WTC11 (cell line): ENCODE results near the gene MTX1. TPM values are rescaled to one million over a fixed set of nuclear protein-coding genes. Genes with fewer than 3 reads are reported as not detected.

Experiments
- ATAC-seq: fragments of 200-7000 bp; cut with Tn5 transposase; 2 replicates; pipeline ENCODE4 v1.10.0; 2021; ENCODE audit warnings: mild to moderate bottlenecking, moderate library complexity
- CTCF ChIA-PET: fragments of 300-600 bp; sonication (Branson Sonifier 250); formaldehyde crosslinking; loops from one replicate; lab custom pipeline; 2021; ENCODE audit warnings: antibody characterized with exemption; lab: Charles Lee
- POLR2A ChIA-PET: fragments of 350-600 bp; sonication (Branson Sonifier 250); formaldehyde crosslinking; loops from one replicate; lab custom pipeline; 2021; ENCODE audit warnings: antibody characterized with exemption; lab: Charles Lee
- DNase-seq: peaks from one replicate; pipeline ENCODE4 v3.0.0; 2021; ENCODE audit warnings: low spot score
- H3K27ac Mint-ChIP-seq: 2 replicates; pipeline ENCODE4 v1.8.0; 2021; ENCODE audit warnings: mixed read lengths
- H3K27me3 Mint-ChIP-seq: 2 replicates; pipeline ENCODE4 v1.8.0; 2021; ENCODE audit warnings: low read depth, mild to moderate bottlenecking, moderate library complexity, mixed read lengths
- H3K36me3 Mint-ChIP-seq: 2 replicates; pipeline ENCODE4 v1.8.0; 2021; ENCODE audit warnings: mixed read lengths
- H3K4me1 Mint-ChIP-seq: 2 replicates; pipeline ENCODE4 v1.8.0; 2022; ENCODE audit warnings: mixed read lengths
- H3K4me3 Mint-ChIP-seq: 2 replicates; pipeline ENCODE4 v1.8.0; 2021; ENCODE audit warnings: mild to moderate bottlenecking, moderate library complexity, mixed read lengths
- H3K9me3 Mint-ChIP-seq: 2 replicates; pipeline ENCODE4 v1.8.0; 2021; ENCODE audit warnings: mixed read lengths
- ATF2 ChIP-seq: sonication (generic); formaldehyde crosslinking; IDR thresholded peaks from 2 replicates; pipeline ENCODE4 v1.8.1; 2022; ENCODE audit warnings: low read depth, missing genetic modification reagents, borderline replicate concordance
- MLX ChIP-seq: sonication (generic); formaldehyde crosslinking; IDR thresholded peaks from 2 replicates; pipeline ENCODE4 v1.8.1; 2023; ENCODE audit warnings: mild to moderate bottlenecking, missing genetic modification reagents, moderate library complexity
- MXD4 ChIP-seq: fragments of 250-450 bp; sonication (Bioruptor Pico); IDR thresholded peaks from 2 replicates; pipeline ENCODE4 v1.8.0; 2021; ENCODE audit warnings: mild to moderate bottlenecking, moderate library complexity, borderline replicate concordance
- NFATC4 ChIP-seq: fragments of 250-450 bp; sonication (Bioruptor Pico); IDR thresholded peaks from 2 replicates; pipeline ENCODE4 v1.9.0; 2021; ENCODE audit warnings: mild to moderate bottlenecking
- NR2C2 ChIP-seq: sonication (generic); formaldehyde crosslinking; IDR thresholded peaks from 2 replicates; pipeline ENCODE4 v1.8.0; 2022; ENCODE audit warnings: mild to moderate bottlenecking, missing genetic modification reagents
- RORB ChIP-seq: fragments of 250-450 bp; sonication (Bioruptor Pico); IDR thresholded peaks from 2 replicates; pipeline ENCODE4 v1.9.0; 2021; ENCODE audit warnings: mild to moderate bottlenecking
- SOX15 ChIP-seq: fragments of 250-450 bp; sonication (Bioruptor Pico); IDR thresholded peaks from 2 replicates; pipeline ENCODE4 v1.9.0; 2021; ENCODE audit warnings: mild to moderate bottlenecking
- TEAD1 ChIP-seq: sonication (generic); formaldehyde crosslinking; IDR thresholded peaks from 2 replicates; pipeline ENCODE4 v1.8.0; 2022; ENCODE audit warnings: mild to moderate bottlenecking, missing genetic modification reagents
- TEAD4 ChIP-seq: sonication (generic); formaldehyde crosslinking; IDR thresholded peaks from 2 replicates; pipeline ENCODE4 v1.8.0; 2022; ENCODE audit warnings: mild to moderate bottlenecking, missing genetic modification reagents
- ZBTB21 ChIP-seq: sonication (generic); formaldehyde crosslinking; IDR thresholded peaks from 2 replicates; pipeline ENCODE4 v1.8.1; 2023; ENCODE audit warnings: mild to moderate bottlenecking, missing genetic modification reagents, borderline replicate concordance
- ZNF416 ChIP-seq: fragments of 250-450 bp; sonication (Bioruptor Pico); IDR thresholded peaks from 2 replicates; pipeline ENCODE4 v1.9.0; 2021; ENCODE audit warnings: mild to moderate bottlenecking, inconsistent platforms
- total RNA-seq: library from RNA; stranded (reverse); gene quantifications from 3 replicates; pipeline ENCODE4 v1.2.3, GENCODE V29; 2021
- TF ChIP-seq, protein P1 (sequence below): fragments of 250-450 bp; sonication (Bioruptor Pico); conservative IDR thresholded peaks from 2 replicates; pipeline ENCODE4 v1.9.0; 2021; ENCODE audit warnings: mild to moderate bottlenecking
- TF ChIP-seq, protein P2 (sequence below): sonication (generic); formaldehyde crosslinking; IDR thresholded peaks from 2 replicates; pipeline ENCODE4 v1.8.0; 2022; ENCODE audit warnings: missing genetic modification reagents
- TF ChIP-seq, protein P3 (sequence below): sonication (generic); formaldehyde crosslinking; IDR thresholded peaks from 2 replicates; pipeline ENCODE4 v1.8.1; 2023; ENCODE audit warnings: mild to moderate bottlenecking, moderate library complexity, missing genetic modification reagents
- TF ChIP-seq, protein P4 (sequence below): sonication (generic); formaldehyde crosslinking; IDR thresholded peaks from 2 replicates; pipeline ENCODE4 v1.8.0; 2022; ENCODE audit warnings: mild to moderate bottlenecking, missing genetic modification reagents

The MTX1 gene
- total RNA-seq, 1 experiment from 2014 or later = 62.8 TPM

- Mint-ChIP-seq H3K9me3 (no peaks in the 10 kb centered on the region), H3K27ac (no peak overlapping the region; the same call in none of the 2 replicates), H3K36me3 (peaks cover 16% of the 10 kb centered on the region), H3K27me3 (no peaks in the 10 kb centered on the region), H3K4me3 (peak overlapping the region; percentile 80), H3K4me1 (peaks cover 23% of the 10 kb centered on the region)
- ChIA-PET POLR2A (interaction anchor here (1.2 kb wide), 1 partner anchor 19 kb away, joined by 3 read pairs; the partner anchor contains the start of gene CLK2), CTCF (interaction anchor here (4.8 kb wide), 1 partner anchor 71 kb away, joined by 204 read pairs; the partner anchor contains the start of gene RUSC1)
- no peak for TF ChIP-seq NR2C2 (CRISPR knock-in tag)
- no peak for ATAC-seq
- DNase-seq = no peak
Observed at GRCh38 chr1:155253797-155254196, 45.3 kb downstream of the MTX1 start.

- Mint-ChIP-seq H3K27me3 (no peaks in the 10 kb centered on the region), H3K4me1 (peaks cover 23% of the 10 kb centered on the region), H3K9me3 (no peaks in the 10 kb centered on the region), H3K27ac (no peak overlapping the region), H3K4me3 (peak overlapping the region; percentile 80), H3K36me3 (peaks cover 16% of the 10 kb centered on the region)
- TF ChIP-seq, protein P1, sequence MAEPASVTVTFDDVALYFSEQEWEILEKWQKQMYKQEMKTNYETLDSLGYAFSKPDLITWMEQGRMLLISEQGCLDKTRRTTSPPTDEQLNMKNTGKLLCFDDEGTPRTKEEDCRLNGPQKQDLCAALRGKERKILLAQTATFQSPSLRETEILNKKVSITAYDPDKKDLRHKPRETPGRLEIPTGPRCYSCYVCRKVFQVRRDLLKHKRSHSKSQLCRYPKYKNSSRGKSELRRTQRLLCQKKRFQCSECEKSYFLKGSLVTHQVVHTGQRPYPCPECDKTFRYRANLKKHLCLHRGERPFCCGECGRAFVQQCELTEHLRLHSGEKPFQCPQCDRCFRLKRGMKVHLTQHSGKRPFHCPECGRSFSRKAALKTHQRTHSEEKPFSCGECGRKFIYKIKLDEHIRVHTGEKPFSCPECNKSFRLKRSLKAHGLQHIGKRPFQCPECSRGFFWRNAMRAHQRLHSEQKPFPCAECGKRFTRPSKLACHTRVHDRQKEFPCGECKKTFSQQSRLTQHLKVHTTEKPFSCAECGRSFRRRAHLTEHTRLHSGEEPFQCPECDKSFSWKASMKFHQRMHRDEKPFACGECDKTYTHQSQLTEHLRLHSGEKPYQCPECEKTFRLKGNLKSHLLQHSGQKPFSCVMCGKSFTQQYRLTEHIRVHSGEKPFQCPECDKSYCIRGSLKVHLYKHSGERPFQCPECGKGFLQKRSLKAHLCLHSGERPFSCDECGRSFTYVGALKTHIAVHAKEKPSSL (CRISPR knock-in tag) = no peak
- TF ChIP-seq TEAD4 (CRISPR knock-in tag) (no peak), RORB (CRISPR knock-in tag) (no peak), MXD4 (no peak), ZNF416 (CRISPR knock-in tag) (no peak), NFATC4 (CRISPR knock-in tag) (no peak), SOX15 (CRISPR knock-in tag) (no peak), MLX (CRISPR knock-in tag) (no peak), TEAD1 (CRISPR knock-in tag) (no peak)
- TF ChIP-seq, protein P2, sequence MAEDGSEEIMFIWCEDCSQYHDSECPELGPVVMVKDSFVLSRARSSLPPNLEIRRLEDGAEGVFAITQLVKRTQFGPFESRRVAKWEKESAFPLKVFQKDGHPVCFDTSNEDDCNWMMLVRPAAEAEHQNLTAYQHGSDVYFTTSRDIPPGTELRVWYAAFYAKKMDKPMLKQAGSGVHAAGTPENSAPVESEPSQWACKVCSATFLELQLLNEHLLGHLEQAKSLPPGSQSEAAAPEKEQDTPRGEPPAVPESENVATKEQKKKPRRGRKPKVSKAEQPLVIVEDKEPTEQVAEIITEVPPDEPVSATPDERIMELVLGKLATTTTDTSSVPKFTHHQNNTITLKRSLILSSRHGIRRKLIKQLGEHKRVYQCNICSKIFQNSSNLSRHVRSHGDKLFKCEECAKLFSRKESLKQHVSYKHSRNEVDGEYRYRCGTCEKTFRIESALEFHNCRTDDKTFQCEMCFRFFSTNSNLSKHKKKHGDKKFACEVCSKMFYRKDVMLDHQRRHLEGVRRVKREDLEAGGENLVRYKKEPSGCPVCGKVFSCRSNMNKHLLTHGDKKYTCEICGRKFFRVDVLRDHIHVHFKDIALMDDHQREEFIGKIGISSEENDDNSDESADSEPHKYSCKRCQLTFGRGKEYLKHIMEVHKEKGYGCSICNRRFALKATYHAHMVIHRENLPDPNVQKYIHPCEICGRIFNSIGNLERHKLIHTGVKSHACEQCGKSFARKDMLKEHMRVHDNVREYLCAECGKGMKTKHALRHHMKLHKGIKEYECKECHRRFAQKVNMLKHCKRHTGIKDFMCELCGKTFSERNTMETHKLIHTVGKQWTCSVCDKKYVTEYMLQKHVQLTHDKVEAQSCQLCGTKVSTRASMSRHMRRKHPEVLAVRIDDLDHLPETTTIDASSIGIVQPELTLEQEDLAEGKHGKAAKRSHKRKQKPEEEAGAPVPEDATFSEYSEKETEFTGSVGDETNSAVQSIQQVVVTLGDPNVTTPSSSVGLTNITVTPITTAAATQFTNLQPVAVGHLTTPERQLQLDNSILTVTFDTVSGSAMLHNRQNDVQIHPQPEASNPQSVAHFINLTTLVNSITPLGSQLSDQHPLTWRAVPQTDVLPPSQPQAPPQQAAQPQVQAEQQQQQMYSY = no peak
- DNase-seq (no peak), ATAC-seq (no peak)
- ChIA-PET CTCF (interaction anchor here (1.5 to 1.8 kb wide), 2 partner anchors 61 to 69 kb away, joined by 5 to 6 read pairs; no protein-coding TSS in a partner anchor), POLR2A (interaction anchor here (1.2 kb wide), 1 partner anchor 19 kb away, joined by 3 read pairs; the partner anchor contains the start of gene CLK2)
Observed at GRCh38 chr1:155254228-155254713, 45.8 kb downstream of the MTX1 start.

DNA sequence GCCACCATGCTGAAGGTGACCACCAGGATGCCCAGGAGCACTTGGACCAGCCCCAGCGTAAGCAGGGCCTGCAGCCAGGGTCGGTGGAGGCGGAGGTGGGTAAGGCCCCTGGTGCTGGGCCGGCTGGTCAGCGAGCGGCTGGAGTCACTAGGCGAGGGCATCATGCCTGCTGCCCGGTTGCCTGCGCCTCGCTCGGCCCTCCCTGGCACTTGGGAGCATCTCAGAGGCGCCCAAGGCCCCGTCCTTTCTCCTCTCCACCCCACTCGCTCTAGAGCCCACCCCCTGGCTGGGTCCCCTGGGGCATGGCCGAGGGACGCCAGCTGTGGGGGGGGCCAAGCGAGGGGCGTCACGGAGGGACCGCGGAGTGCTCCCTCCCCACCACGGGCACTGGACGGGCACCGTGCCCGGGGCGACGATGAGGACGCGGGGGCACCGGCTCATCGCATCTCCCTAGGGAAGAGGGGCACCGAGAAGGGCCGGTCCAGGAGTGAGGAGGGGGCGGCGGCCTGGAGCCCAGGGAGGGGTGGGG is 46.3 kb downstream of the MTX1 start:
- H3K36me3 Mint-ChIP-seq = peaks cover 16% of the 10 kb centered on the region
- ChIA-PET CTCF (interaction anchor here (1.0 to 1.8 kb wide), 8 partner anchors 19 to 81 kb away, joined by 3 to 9 read pairs (median 6); partner anchors contain the start of genes CLK2, HCN3, KRTCAP2 and RUSC1), POLR2A (interaction anchor here (0.5 to 1.0 kb wide), 3 partner anchors 12 to 1094 kb away, joined by 3 to 4 read pairs (median 4); no protein-coding TSS in a partner anchor)
- no peaks in the 10 kb centered on the region for H3K9me3 Mint-ChIP-seq
- ATAC-seq = 0 out of 2 replicates have a peak, but pooled peaks have one; percentile 0
- H3K27me3 Mint-ChIP-seq = no peaks in the 10 kb centered on the region
- peak overlapping the region; percentile 80 for H3K4me3 Mint-ChIP-seq
- H3K27ac Mint-ChIP-seq = no peak overlapping the region
- H3K4me1 Mint-ChIP-seq = peaks cover 23% of the 10 kb centered on the region
- DNase-seq = no peak
- TF ChIP-seq, protein P2 = no peak
- TF ChIP-seq, protein P3, sequence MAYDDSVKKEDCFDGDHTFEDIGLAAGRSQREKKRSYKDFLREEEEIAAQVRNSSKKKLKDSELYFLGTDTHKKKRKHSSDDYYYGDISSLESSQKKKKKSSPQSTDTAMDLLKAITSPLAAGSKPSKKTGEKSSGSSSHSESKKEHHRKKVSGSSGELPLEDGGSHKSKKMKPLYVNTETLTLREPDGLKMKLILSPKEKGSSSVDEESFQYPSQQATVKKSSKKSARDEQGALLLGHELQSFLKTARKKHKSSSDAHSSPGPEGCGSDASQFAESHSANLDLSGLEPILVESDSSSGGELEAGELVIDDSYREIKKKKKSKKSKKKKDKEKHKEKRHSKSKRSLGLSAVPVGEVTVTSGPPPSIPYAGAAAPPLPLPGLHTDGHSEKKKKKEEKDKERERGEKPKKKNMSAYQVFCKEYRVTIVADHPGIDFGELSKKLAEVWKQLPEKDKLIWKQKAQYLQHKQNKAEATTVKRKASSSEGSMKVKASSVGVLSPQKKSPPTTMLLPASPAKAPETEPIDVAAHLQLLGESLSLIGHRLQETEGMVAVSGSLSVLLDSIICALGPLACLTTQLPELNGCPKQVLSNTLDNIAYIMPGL (CRISPR knock-in tag) = peak; percentile 24
- TF ChIP-seq, protein P4, sequence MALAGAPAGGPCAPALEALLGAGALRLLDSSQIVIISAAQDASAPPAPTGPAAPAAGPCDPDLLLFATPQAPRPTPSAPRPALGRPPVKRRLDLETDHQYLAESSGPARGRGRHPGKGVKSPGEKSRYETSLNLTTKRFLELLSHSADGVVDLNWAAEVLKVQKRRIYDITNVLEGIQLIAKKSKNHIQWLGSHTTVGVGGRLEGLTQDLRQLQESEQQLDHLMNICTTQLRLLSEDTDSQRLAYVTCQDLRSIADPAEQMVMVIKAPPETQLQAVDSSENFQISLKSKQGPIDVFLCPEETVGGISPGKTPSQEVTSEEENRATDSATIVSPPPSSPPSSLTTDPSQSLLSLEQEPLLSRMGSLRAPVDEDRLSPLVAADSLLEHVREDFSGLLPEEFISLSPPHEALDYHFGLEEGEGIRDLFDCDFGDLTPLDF (CRISPR knock-in tag) = no peak
- TF ChIP-seq ATF2 (CRISPR knock-in tag) (no peak), ZBTB21 (CRISPR knock-in tag) (0 out of 2 replicates have a peak, but pooled peaks have one; percentile 11)
